HCT116 (cell line): Measurements from ENCODE around the gene HOXB7.

ENCODE experiments used
- JUND ChIP-seq: IDR thresholded peaks from 2 replicates; pipeline ENCODE4 v1.6.1; 2012
- POLR2A ChIP-seq: IDR thresholded peaks from 2 replicates; pipeline ENCODE4 v1.7.0; 2011; ENCODE audit warnings: borderline replicate concordance; ENCODE audit not compliant: insufficient read depth, insufficient read length; ENCODE audit errors: extremely low read depth
- ZNF274 ChIP-seq: fragments of 200-500 bp; sonication (Bioruptor generic); IDR thresholded peaks from 2 replicates; pipeline ENCODE4 v1.6.1; 2014; ENCODE audit warnings: mild to moderate bottlenecking, low read depth, low read length, inconsistent platforms

- TF ChIP-seq JUND (no peak), ZNF274 (no peak), POLR2A (no peak)
Observed at GRCh38 chr17:48612854-48613691, 2.3 kb upstream of the HOXB7 start.
